ENCODE measurements around the gene CRAT.
"Not testable (repeated sequence)": the region's sequence is repeated elsewhere in the genome, so short reads cannot be mapped to it uniquely, and the experiment has no call there.

Gene CRAT

GRCh38 chr9:129138476-129139232 is 28.1 kb upstream of the CRAT start:
- no peak for DNase-seq (ENCODE audit: low read depth, low spot score)

- DNase-seq (ENCODE audit: low read depth, low spot score), result no peak
Measured at GRCh38 chr9:129138144-129138462, 27.5 kb upstream of the CRAT start.

GRCh38 chr9:129137292-129138143 is 26.9 kb upstream of the CRAT start:
- no peak for DNase-seq (ENCODE audit: low read depth, low spot score)

- no peak for DNase-seq (ENCODE audit: low read depth, low spot score)
Measured at GRCh38 chr9:129136446-129137035, 25.9 kb upstream of the CRAT start.

GRCh38 chr9:129135476-129135875 is 24.9 kb upstream of the CRAT start:
- DNase-seq (ENCODE audit: low read depth, low spot score), result no peak

GRCh38 chr9:129133082-129133481 is 22.5 kb upstream of the CRAT start:
- DNase-seq (ENCODE audit: low read depth, low spot score), result no peak

GRCh38 chr9:129131300-129132145 is 20.9 kb upstream of the CRAT start:
- no peak for DNase-seq (ENCODE audit: low read depth, low spot score)

- no peak for DNase-seq (ENCODE audit: low read depth, low spot score)
Measured at GRCh38 chr9:129130791-129131190, 20.2 kb upstream of the CRAT start.

GRCh38 chr9:129130271-129130670 is 19.7 kb upstream of the CRAT start:
- not testable (repeated sequence) for DNase-seq (ENCODE audit: low read depth, low spot score)

- DNase-seq (ENCODE audit: low read depth, low spot score), result no peak
Measured at GRCh38 chr9:129128689-129129088, 18.1 kb upstream of the CRAT start.

- DNase-seq (ENCODE audit: low read depth, low spot score), result no peak
Measured at GRCh38 chr9:129126749-129127618, 16.4 kb upstream of the CRAT start.

GRCh38 chr9:129125478-129125877 is 14.9 kb upstream of the CRAT start:
- no peak for DNase-seq (ENCODE audit: low read depth, low spot score)

GRCh38 chr9:129124506-129125069 is 14.0 kb upstream of the CRAT start:
- DNase-seq (ENCODE audit: low read depth, low spot score), result no peak

GRCh38 chr9:129122976-129123375 is 12.4 kb upstream of the CRAT start:
- DNase-seq (ENCODE audit: low read depth, low spot score), result not testable (repeated sequence)

GRCh38 chr9:129122133-129122532 is 11.5 kb upstream of the CRAT start:
- no peak for DNase-seq (ENCODE audit: low read depth, low spot score)

- DNase-seq (ENCODE audit: low read depth, low spot score), result no peak
Measured at GRCh38 chr9:129121483-129121882, 10.9 kb upstream of the CRAT start.

- DNase-seq (ENCODE audit: low read depth, low spot score), result no peak
Measured at GRCh38 chr9:129118799-129119198, 8.2 kb upstream of the CRAT start.

GRCh38 chr9:129113645-129114304 is 3.2 kb upstream of the CRAT start:
- DNase-seq (ENCODE audit: low read depth, low spot score), result no peak

GRCh38 chr9:129112526-129112925 is 1.9 kb upstream of the CRAT start:
- not testable (repeated sequence) for DNase-seq (ENCODE audit: low read depth, low spot score)
